Transverse colon (tissue), 4 donors: ENCODE measurements around the gene ZNF628. TPM values are rescaled to one million over a fixed set of nuclear protein-coding genes. Genes with fewer than 3 reads are reported as not detected.

Source experiments
- DNase-seq: peaks from one replicate; pipeline ENCODE4 v3.0.0-alpha.2; 2019
- H3K27ac ChIP-seq, 4 donors: fragments of 200-600 bp; sonication (generic); 2 replicates each; pipeline ENCODE4 v1.5.1; 2016 to 2018; ENCODE audit warnings: inconsistent platforms in 4 of 4
- H3K27me3 ChIP-seq: fragments of 200-600 bp; sonication (generic); 2 replicates; pipeline ENCODE4 v1.5.1; 2017; ENCODE audit warnings: inconsistent platforms
- H3K36me3 ChIP-seq, 4 donors: fragments of 200-600 bp; sonication (generic); 2 replicates each; pipeline ENCODE4 v1.5.1; 2017 to 2019; ENCODE audit warnings: inconsistent platforms in 4 of 4
- H3K4me1 ChIP-seq, 4 donors: fragments of 200-600 bp; sonication (generic); 2 replicates each; pipeline ENCODE4 v1.5.1; 2017 to 2020; ENCODE audit warnings: inconsistent platforms in 4 of 4
- H3K4me3 ChIP-seq, 4 donors: fragments of 200-600 bp; sonication (generic); 1 replicate in 1 of 4; 2 replicates in 3 of 4; pipeline versions ENCODE4 v1.5.1 to v1.6.1; 2017 to 2019; ENCODE audit warnings: inconsistent platforms in 4 of 4
- H3K9me3 ChIP-seq, 2 donors: fragments of 200-600 bp; sonication (generic); 2 replicates each; pipeline ENCODE4 v1.5.1; 2017 to 2019; ENCODE audit warnings: inconsistent platforms in 2 of 2
- EP300 ChIP-seq: sonication (generic); formaldehyde crosslinking; IDR thresholded peaks from one replicate; pipeline ENCODE4 v1.6.1; 2017; ENCODE audit warnings: antibody characterized with exemption, low read depth
- POLR2A ChIP-seq: fragments of 450-650 bp; IDR thresholded peaks from one replicate; pipeline ENCODE4 v1.6.1; 2016; ENCODE audit warnings: antibody characterized with exemption, mild to moderate bottlenecking, moderate library complexity
- POLR2AphosphoS5 ChIP-seq, 3 donors: sonication (generic); formaldehyde crosslinking; IDR thresholded peaks; one replicate each; pipeline ENCODE4 v1.6.1; 2016; ENCODE audit warnings: antibody characterized with exemption in 3 of 3
- WGBS, 2 donors: methylation state at CpG; one replicate each; pipeline ENCODE4 v1.1.5; 2018; ENCODE audit warnings: low coverage in 1 of 2; 5-methylcytosine and 5-hydroxymethylcytosine counted together
- in situ Hi-C, 4 donors: fragments of 200-750 bp; cut with MboI; loops; one replicate each; pipeline versions ENCODE4 v1.15.0 to v1.15.1; 2017; ENCODE audit warnings: low sequenced_read_pairs in 3 of 4, low pct_ligation_motif_present in 1 of 4, low pct_unique_long_range_greater_than_20kb in 1 of 4
- intact Hi-C: fragments of 100-400 bp; cut with DNase I; formaldehyde crosslinking; loops from one replicate; pipeline ENCODE4 v1.15.1; 2023; ENCODE audit warnings: low total_unique reads
- total RNA-seq, 4 donors: library from RNA; depleted of rRNA; stranded (reverse); fragments of >200 nt; gene quantifications; one replicate each; pipeline ENCODE4 v1.1.0, GENCODE V29; 2016
- TF ChIP-seq, protein P1 (sequence below), 5 experiments: fragments of 200-600 bp in 3 of 5; fragments of 450-650 bp in 2 of 5; sonication (generic) in 3 of 5; IDR thresholded peaks; 1 replicate in 2 of 5; 2 replicates in 3 of 5; pipeline ENCODE4 v1.5.1; 2016 to 2017; ENCODE audit warnings: antibody characterized with exemption in 5 of 5, inconsistent platforms in 3 of 5, mild to moderate bottlenecking in 2 of 5, moderate library complexity in 1 of 5

Gene ZNF628
- total RNA-seq, 4 donors from 2014 or later: 5.9 to 7.6 (median 6.4) TPM

DNA sequence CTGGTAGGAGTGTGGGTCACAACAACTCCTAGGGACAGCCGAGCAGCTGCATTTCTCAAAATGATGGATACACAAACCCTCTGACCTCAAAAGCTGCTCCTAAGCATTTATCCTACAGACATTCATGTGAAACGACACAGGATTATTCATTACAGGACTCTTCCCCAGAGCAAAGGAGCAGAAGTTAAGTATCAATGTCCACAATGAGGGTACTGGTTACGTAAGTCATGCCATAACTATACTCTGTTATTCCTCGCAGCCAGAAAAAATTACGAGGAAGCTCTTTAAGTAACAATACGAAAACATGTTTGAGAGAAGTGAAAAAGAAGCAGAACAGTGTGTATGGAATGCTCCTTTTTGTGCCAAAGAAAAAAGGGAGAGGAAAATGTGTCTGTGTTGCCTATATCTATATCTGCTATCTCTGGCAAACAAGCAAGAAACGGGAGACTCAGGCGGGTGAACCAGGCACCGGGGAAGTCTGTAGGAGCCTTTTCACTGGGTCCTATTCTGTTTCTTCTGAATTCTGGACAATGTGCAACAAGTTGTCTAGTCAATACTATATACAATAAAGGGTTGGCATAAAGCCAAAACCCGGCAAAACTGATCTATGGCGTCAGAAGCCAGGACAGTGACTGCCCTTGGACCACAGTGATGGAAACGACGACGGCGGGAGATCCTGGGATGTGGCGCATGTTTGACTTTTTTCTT is 16.3 kb upstream of the ZNF628 start:
- Histone ChIP-seq H3K9me3 (no peaks in the 10 kb centered on the region), H3K27ac (peak overlapping the region; percentile 91 to 98 (median 96)), H3K4me1 (peaks cover 6 to 28% (median 20%) of the 10 kb centered on the region in 4 donors), H3K4me3 (peak overlapping the region in 3 of 4 donors; percentile 74 to 97 (median 74)), H3K36me3 (no peaks in the 10 kb centered on the region), H3K27me3 (no peaks in the 10 kb centered on the region)
- no peak for DNase-seq
- intact Hi-C loops: no loop called here
- 25 to 34% methylated on average over 4 to 16 of the region's 16 CpGs for WGBS, 2 donors
- in situ Hi-C loops: no loop called here
- TF ChIP-seq POLR2AphosphoS5 (IDR thresholded peaks at IDR 0.05) (no peak), POLR2A (no peak), EP300 (no peak)
- TF ChIP-seq, protein P1, sequence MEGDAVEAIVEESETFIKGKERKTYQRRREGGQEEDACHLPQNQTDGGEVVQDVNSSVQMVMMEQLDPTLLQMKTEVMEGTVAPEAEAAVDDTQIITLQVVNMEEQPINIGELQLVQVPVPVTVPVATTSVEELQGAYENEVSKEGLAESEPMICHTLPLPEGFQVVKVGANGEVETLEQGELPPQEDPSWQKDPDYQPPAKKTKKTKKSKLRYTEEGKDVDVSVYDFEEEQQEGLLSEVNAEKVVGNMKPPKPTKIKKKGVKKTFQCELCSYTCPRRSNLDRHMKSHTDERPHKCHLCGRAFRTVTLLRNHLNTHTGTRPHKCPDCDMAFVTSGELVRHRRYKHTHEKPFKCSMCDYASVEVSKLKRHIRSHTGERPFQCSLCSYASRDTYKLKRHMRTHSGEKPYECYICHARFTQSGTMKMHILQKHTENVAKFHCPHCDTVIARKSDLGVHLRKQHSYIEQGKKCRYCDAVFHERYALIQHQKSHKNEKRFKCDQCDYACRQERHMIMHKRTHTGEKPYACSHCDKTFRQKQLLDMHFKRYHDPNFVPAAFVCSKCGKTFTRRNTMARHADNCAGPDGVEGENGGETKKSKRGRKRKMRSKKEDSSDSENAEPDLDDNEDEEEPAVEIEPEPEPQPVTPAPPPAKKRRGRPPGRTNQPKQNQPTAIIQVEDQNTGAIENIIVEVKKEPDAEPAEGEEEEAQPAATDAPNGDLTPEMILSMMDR (IDR thresholded peaks at IDR 0.05): no peak

DNA sequence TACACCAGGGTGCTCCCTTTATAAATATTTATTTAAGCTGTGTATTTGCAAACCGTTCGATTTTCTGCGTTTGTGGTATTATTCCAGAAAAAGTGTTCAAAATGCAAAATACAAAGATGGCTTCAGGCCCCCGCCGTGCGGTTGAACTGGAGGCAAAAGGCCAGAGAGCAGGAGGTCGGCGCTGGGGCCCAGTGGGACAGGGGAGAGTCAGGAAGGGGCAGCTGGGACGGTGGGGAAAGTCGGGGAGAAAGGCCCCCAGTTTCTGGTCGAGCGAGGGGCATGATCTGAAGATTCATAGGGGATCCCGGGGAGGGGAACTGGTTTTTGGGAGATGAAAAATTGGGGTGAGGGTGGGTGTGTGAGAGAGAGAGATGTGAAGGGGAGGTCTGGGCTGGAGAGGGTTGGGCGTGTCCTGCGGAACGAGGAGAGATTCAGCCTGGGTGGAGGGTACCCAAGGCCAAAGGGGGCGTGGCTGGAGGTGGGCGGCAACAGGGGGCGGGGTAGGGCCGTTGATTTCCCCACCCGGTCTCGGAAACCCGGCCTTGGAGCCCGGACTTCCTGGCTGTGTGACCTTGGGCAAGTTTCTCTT is 15.7 kb upstream of the ZNF628 start:
- WGBS, 2 donors: 10 to 15% methylated on average over 14 to 23 of the region's 24 CpGs
- in situ Hi-C loops: no loop called here
- TF ChIP-seq POLR2AphosphoS5 (IDR thresholded peaks at IDR 0.05) (no peak), POLR2A (no peak), EP300 (no peak)
- TF ChIP-seq, protein P1 (IDR thresholded peaks at IDR 0.05): no peak
- Histone ChIP-seq H3K27me3 (no peaks in the 10 kb centered on the region), H3K27ac (peak overlapping the region; percentile 91 to 98 (median 96)), H3K9me3 (no peaks in the 10 kb centered on the region), H3K36me3 (no peaks in the 10 kb centered on the region), H3K4me1 (peaks cover 6 to 28% (median 20%) of the 10 kb centered on the region in 4 donors), H3K4me3 (peak overlapping the region; percentile 74 to 98 (median 86))
- intact Hi-C loops: no loop called here
- peak; percentile 86 for DNase-seq

DNA sequence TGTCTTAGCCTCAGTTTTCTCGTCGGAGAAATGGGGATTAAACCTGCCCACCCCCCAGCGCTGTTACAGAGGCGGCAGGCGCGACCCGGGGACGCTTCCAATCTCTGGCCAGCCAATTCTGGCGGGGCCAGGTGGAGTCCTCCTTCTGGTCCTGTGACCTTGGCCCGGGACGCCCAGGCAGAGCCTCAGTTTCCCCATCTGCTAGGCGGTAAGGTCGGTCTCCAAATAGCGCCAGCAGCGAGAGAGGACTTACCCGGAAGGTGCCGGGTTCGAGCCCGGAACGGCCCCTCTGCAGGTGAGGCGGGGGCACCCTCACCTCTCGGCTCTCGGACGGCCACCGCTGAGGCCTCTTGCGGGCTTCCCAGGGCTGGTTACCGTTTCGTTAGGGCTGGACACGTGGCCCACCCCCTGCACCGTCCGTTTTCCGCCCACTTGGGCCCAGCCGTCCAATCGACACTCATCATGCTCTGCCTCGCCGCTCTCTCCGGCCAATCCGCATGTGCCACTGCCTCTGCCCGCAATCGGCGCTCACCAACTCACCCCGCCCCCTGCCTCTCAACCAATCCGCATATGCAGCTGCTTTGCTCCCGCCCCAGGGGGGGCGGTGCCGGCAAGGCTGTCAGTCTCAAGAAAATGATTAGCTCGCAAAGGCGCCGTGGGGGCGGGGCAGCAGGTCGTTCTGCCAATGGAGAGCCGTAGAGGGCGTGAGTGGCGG is 15.0 kb upstream of the ZNF628 start, which contains the start of gene ISOC2:
TSS of gene ISOC2 (minus strand) at position 384 of the 715 bp plus-strand sequence. CDS start 5,156 bp downstream, outside the sequence.
- Histone ChIP-seq H3K27ac (peak within 1 kb of the TSS; percentile 91 to 98 (median 96)), H3K27me3 (no peaks in the 10 kb centered on the region), H3K9me3 (no peaks in the 10 kb centered on the region), H3K36me3 (no peaks in the 10 kb centered on the region), H3K4me3 (peak within 1 kb of the TSS; percentile 74 to 98 (median 86)), H3K4me1 (peaks cover 6 to 28% (median 20%) of the 10 kb centered on the region in 4 donors)
- in situ Hi-C loops (no loop called here), intact Hi-C loops (no loop called here)
- no peak for TF ChIP-seq EP300
- TF ChIP-seq POLR2A: peak; percentile 73
- TF ChIP-seq, protein P1 (IDR thresholded peaks at IDR 0.05): peak in 1 of 5 experiments; percentile 10
- TF ChIP-seq POLR2AphosphoS5 (IDR thresholded peaks at IDR 0.05): peak; percentile 52 to 80 (median 68)
- 1% methylated on average over 53 of the region's 54 CpGs; no CpG with 5 or more reads in 1 of the 2 donors for WGBS, 2 donors
- peak; percentile 100 for DNase-seq
